ENCODE measurements around the gene HRH3. TPM values are rescaled to one million over a fixed set of nuclear protein-coding genes. Genes with fewer than 3 reads are reported as not detected.

Gene HRH3
- total and polyA plus RNA-seq, 9 donors = not detected

DNA sequence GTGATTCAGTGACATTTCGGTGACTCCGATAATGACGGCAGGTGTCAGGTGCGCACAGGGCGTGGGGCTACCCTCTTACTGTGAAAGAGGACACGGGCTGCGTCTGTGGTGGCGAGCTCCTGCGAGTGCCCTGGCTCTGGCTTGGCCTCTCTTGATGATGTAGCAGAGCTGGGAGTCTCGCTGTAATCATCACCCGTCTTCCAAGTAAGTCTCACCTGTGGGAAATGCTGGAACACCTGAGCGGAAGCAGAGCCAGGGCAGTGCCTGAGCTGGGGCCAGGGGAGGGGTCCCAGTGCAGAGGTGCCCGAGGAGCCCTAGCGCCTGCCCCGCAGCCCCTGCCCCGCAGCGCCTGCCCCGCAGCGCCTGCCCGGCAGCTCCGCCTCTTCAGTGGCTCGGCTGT is 23.0 kb upstream of the HRH3 start:
- no peaks in the 10 kb centered on the region for H3K36me3 ChIP-seq
- H3K9me3 ChIP-seq = no peaks in the 10 kb centered on the region
- no peaks in the 10 kb centered on the region for H3K27me3 ChIP-seq
- TF ChIP-seq CTCF (IDR thresholded peaks at IDR 0.05) (no peak), EP300 (IDR thresholded peaks at IDR 0.05) (no peak), POLR2A (IDR thresholded peaks at IDR 0.05) (no peak)
- H3K4me1 ChIP-seq (ENCODE audit: insufficient read depth) = peaks cover 21% of the 10 kb centered on the region
- H3K27ac ChIP-seq = no peak overlapping the region
- WGBS, 3 donors = 88 to 91% (median 90%) methylated on average over 22 of the region's 22 CpGs
- H3K4me3 ChIP-seq = no peak overlapping the region
- intact Hi-C loops (cut with DNase I) = no loop called here
- DNase-seq = no peak

GRCh38 chr20:62242176-62242575 is 22.1 kb upstream of the HRH3 start:
- TF ChIP-seq POLR2A (IDR thresholded peaks at IDR 0.05) = no peak
- no peak for TF ChIP-seq EP300 (IDR thresholded peaks at IDR 0.05)
- TF ChIP-seq CTCF (IDR thresholded peaks at IDR 0.05) = no peak
- H3K36me3 ChIP-seq = no peaks in the 10 kb centered on the region
- H3K27ac ChIP-seq = no peak overlapping the region
- intact Hi-C loops (cut with DNase I) = no loop called here
- no peaks in the 10 kb centered on the region for H3K9me3 ChIP-seq
- H3K4me3 ChIP-seq = no peak overlapping the region
- DNase-seq = no peak
- H3K4me1 ChIP-seq (ENCODE audit: insufficient read depth) = peaks cover 25% of the 10 kb centered on the region
- WGBS, 3 donors = 76 to 83% (median 81%) methylated on average over 6 of the region's 6 CpGs
- H3K27me3 ChIP-seq = no peaks in the 10 kb centered on the region

GRCh38 chr20:62241506-62241905 is 21.4 kb upstream of the HRH3 start:
- H3K4me1 ChIP-seq (ENCODE audit: insufficient read depth) = peaks cover 21% of the 10 kb centered on the region
- no peak for DNase-seq
- 82 to 83% (median 83%) methylated on average over 10 of the region's 10 CpGs for WGBS, 3 donors
- H3K36me3 ChIP-seq = no peaks in the 10 kb centered on the region
- intact Hi-C loops (cut with DNase I) = no loop called here
- no peak overlapping the region for H3K4me3 ChIP-seq
- TF ChIP-seq POLR2A (IDR thresholded peaks at IDR 0.05) = no peak
- no peak for TF ChIP-seq EP300 (IDR thresholded peaks at IDR 0.05)
- TF ChIP-seq CTCF (IDR thresholded peaks at IDR 0.05) = no peak
- no peaks in the 10 kb centered on the region for H3K27me3 ChIP-seq
- no peak overlapping the region for H3K27ac ChIP-seq
- H3K9me3 ChIP-seq = no peaks in the 10 kb centered on the region

DNA sequence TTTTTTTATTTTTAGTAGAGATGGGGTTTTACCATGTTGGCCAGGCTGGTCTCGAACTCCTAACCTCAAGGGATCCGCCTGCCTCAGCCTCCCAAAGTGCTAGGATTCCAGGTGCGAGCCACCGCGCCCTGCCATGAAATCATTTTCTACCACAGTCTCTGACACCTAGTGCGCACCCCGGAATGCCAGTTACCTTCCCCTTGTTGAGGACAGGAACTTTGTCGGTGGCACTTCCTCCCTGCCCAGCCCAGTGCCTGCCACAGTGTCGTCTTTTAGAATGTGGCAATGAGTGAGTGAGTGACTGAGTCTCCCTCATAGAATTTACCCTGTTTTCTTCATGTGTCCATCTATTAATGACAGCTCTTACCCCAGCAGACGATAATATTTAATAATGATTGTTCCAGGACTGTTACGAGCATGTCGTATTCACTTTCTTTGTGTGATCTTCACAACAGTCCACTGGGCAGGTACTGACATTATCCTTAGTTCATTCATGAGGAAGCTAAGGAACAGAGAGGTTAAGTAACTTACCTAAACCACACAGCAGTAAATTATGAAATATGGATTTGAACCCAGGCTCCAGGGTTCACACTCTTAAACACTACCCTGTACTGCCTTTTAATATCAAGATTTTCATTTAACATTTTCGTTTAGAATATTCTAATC is 20.1 kb upstream of the HRH3 start:
- no peak overlapping the region for H3K27ac ChIP-seq
- intact Hi-C loops (cut with DNase I) = no loop called here
- peaks cover 21% of the 10 kb centered on the region for H3K4me1 ChIP-seq (ENCODE audit: insufficient read depth)
- TF ChIP-seq POLR2A (IDR thresholded peaks at IDR 0.05) (no peak), EP300 (IDR thresholded peaks at IDR 0.05) (no peak), CTCF (IDR thresholded peaks at IDR 0.05) (no peak)
- H3K36me3 ChIP-seq = no peaks in the 10 kb centered on the region
- no peaks in the 10 kb centered on the region for H3K27me3 ChIP-seq
- H3K4me3 ChIP-seq = no peak overlapping the region
- no peaks in the 10 kb centered on the region for H3K9me3 ChIP-seq
- DNase-seq = no peak
- WGBS, 3 donors = 93 to 94% (median 94%) methylated on average over 13 of the region's 13 CpGs

Measured in ovary (tissue), 9 donors.